NB4 (cell line): Measurements from ENCODE around the gene TMPRSS9.

Source experiments
- POLR2A ChIP-seq: IDR thresholded peaks from 2 replicates; pipeline ENCODE4 v1.6.1; 2011; ENCODE audit warnings: mild to moderate bottlenecking; ENCODE audit not compliant: insufficient read length; ENCODE audit errors: extremely low read depth
- TF ChIP-seq, protein P1 (sequence below): IDR thresholded peaks from 2 replicates; pipeline ENCODE4 v1.6.1; 2011; ENCODE audit warnings: low read depth, low read length
- TF ChIP-seq, protein P2 (sequence below): IDR thresholded peaks from one replicate; pipeline ENCODE4 v1.5.1; 2012; ENCODE audit warnings: low read depth, low read length

DNA sequence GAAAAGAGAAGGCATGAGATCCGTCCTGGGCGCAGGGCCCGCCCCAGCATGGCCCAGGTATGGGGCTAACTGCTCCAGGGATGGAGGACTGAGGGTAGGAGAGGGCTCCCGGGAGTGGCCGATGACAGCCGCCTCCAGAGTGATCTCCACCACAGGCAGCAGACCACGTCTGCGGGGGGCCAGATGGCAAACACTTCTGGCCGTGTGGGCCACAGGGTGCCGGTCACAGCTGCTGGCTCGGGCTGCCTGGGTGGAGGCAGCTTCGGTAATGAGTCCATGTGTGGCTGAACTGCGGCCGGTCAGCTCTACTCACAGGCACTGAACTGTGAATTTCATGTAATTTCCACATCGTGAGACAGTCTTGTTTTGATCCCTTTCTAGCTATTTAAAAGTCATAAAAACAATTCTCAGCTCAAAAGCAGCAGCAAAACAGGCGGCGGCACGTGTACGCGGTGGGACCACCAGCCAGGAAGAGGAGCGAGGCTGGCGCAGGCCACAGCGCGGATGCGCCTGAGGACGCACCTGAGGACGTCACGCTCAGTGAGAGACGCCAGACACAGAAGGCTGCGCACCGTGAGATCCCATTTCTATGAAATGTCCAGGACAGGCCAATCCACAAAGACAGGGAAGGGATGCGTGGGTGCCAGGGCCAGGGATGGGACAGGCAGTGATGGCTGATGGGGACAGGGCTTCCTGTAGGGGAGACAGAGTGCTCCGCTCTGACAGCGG, 35.7 kb upstream of the TMPRSS9 start:
- TF ChIP-seq, protein P1, sequence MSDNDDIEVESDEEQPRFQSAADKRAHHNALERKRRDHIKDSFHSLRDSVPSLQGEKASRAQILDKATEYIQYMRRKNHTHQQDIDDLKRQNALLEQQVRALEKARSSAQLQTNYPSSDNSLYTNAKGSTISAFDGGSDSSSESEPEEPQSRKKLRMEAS, result no peak
- TF ChIP-seq, protein P2, sequence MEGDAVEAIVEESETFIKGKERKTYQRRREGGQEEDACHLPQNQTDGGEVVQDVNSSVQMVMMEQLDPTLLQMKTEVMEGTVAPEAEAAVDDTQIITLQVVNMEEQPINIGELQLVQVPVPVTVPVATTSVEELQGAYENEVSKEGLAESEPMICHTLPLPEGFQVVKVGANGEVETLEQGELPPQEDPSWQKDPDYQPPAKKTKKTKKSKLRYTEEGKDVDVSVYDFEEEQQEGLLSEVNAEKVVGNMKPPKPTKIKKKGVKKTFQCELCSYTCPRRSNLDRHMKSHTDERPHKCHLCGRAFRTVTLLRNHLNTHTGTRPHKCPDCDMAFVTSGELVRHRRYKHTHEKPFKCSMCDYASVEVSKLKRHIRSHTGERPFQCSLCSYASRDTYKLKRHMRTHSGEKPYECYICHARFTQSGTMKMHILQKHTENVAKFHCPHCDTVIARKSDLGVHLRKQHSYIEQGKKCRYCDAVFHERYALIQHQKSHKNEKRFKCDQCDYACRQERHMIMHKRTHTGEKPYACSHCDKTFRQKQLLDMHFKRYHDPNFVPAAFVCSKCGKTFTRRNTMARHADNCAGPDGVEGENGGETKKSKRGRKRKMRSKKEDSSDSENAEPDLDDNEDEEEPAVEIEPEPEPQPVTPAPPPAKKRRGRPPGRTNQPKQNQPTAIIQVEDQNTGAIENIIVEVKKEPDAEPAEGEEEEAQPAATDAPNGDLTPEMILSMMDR, result no peak
- no peak for TF ChIP-seq POLR2A
